GM19463 (cell line): Measurements from ENCODE around the gene TRIM31.

Experiments
- ATAC-seq: cut with Tn5 transposase; IDR thresholded peaks from one replicate; pipeline ENCODE4 v1.9.1; 2021; ENCODE audit warnings: mild to moderate bottlenecking, moderate library complexity; ENCODE audit not compliant: unreplicated experiment

Gene TRIM31

GRCh38 chr6:30113003-30113759, at the start of gene TRIM31:
TSS of gene TRIM31 (minus strand) at chr6:30113090. CDS start at chr6:30112805, 285 bp downstream.
- peak; percentile 94 for ATAC-seq

GRCh38 chr6:30162265-30163089, 49.6 kb upstream of the TRIM31 start:
- no peak for ATAC-seq

- ATAC-seq, result no peak
Measured at GRCh38 chr6:30160785-30161531, 48.1 kb upstream of the TRIM31 start, which contains the start of gene TRIM10. TSS of gene TRIM10 (minus strand) at chr6:30161211. CDS start at chr6:30160858, 353 bp downstream.

DNA sequence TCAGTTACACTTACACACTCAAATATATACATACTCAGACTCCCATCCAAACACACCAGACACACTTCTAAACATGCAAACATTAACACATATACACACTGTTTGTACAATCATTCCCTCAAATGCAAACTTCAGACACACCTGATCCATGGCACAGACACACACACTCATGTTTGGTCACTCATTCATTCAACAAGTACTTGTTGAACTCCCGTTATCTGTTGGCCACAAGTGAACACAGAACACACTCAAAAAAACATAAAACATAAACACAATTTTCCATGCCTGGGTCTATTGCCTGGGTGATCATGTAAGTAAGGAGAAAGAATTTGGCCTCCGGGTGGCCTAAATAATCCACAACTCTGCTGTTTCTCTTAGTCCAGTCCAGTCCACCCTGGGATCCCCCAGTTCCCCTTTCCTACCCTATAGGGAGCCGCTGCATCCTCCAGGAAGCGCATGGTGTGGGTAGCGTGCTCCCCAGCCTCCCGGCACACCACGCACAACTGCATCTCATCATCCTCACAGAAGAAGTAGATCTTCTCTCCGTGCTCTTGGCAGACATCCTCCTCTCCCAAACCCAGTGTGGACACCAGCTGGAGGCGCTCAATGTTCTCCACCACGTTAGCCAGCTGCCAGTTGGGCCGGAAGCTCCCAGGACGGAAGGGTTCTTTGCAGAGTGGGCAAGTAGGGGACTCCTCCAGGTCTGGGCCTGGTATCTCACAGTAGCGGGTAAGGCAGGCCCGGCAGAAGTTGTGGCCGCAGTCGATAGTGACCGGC, 47.3 kb upstream of the TRIM31 start:
- ATAC-seq, result no peak

GRCh38 chr6:30158475-30159040, 45.7 kb upstream of the TRIM31 start:
- ATAC-seq, result no peak

DNA sequence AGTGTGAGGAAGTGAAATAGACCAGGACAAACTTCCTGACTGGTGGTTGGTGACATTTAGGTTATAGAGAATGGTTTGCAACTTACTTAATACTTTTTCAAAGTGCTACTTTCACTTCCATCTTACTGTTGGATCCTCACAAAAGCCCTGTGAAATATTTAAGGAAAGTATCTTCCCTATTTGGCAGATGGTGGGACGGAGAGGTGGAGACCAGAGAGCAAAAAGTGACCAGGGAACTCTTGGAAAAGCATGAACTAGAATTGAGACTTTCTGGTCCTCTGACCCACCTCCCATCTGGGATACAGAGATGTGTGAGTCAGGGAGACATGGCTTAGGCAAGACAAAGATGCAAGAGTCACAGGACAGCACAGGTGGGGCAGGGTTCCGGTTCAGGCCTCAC, 45.1 kb upstream of the TRIM31 start:
- ATAC-seq, result no peak

GRCh38 chr6:30157581-30157980, 44.7 kb upstream of the TRIM31 start:
- no peak for ATAC-seq

- ATAC-seq, result no peak
Measured at GRCh38 chr6:30156774-30157173, 43.9 kb upstream of the TRIM31 start.

DNA sequence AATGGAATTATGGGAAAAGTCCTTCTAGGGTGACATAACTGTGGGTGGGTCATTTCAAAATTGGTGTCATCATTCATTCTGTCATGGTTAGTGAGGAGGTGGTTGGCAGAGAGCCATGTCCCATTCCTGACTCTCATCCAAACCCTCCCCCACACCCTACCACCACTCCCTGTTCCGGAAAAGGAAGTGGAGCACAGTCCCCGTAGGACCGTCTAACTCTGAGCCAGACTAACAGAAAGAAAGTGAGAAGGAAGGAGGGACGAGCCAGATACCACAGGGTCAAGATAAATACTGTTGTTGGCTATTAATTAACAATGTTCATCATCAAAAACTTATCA, 43.3 kb upstream of the TRIM31 start:
- no peak for ATAC-seq

GRCh38 chr6:30155520-30156261, 42.8 kb upstream of the TRIM31 start:
- no peak for ATAC-seq

GRCh38 chr6:30154709-30155519, 42.0 kb upstream of the TRIM31 start:
- ATAC-seq, result no peak

- no peak for ATAC-seq
Measured at GRCh38 chr6:30154061-30154460, 41.2 kb upstream of the TRIM31 start.

- no peak for ATAC-seq
Measured at GRCh38 chr6:30152910-30153610, 40.2 kb upstream of the TRIM31 start.

DNA sequence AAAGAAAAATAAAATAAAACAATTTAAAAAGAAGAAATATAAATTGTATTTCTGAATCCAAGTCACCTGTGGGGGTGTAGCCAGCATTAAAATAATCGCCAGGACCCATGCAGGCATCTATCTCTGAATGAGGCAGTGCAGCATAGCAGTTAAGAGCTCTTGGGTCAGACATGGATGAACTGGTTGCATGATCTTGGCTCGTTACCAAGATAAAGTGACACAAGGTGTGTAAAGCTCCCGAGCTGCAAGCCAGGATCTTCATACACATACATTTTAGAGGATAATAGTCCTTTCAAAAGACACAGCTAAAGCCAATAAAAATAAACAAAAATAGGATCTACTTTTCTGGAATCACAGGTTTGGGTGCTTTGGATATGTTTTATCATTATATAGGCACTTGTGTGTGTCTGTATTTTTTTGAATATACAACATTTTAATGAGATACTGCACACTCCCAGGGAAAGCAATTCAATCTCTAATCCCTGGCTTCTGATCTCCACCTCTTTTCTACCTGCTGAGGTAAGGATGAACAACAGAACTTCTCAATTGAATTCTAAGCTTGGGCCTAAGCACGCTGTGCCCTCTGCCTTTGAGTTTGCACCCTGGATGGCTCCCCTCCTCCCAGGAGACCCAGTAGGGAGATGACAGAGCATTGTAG, 39.3 kb upstream of the TRIM31 start:
- no peak for ATAC-seq

DNA sequence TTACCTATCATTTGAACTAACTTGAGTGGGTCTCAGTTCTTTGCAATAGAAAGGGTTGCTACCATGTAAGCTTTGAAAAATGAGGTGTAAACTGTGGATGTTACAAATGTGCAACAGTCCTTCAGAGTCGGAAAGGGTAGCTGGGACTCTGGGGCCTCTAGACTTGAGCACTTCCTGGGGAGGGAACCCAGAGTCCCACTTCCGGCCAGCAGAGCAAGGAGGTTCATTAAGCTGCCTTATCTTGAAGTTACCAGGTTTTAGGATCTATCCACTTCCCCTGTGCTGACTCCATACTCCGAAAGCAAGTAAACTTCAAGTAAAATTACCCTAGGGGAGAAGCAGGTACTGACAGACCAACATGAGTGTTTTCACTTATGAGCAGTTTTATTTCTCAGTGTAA, 38.7 kb upstream of the TRIM31 start:
- ATAC-seq, result no peak

GRCh38 chr6:30150671-30151395, 37.9 kb upstream of the TRIM31 start:
- ATAC-seq, result no peak
